Astrocyte (in vitro differentiated cells and primary cell): ENCODE results near the gene CCRL2. TPM values are rescaled to one million over a fixed set of nuclear protein-coding genes. Genes with fewer than 3 reads are reported as not detected.
"Not testable (repeated sequence)": the region's sequence is repeated elsewhere in the genome, so short reads cannot be mapped to it uniquely, and the experiment has no call there.

Experiments
- DNase-seq: peaks from one replicate; pipeline ENCODE4 v3.0.0-alpha.2; 2010; ENCODE audit warnings: low read depth
- FAIRE-seq: peaks from 2 replicates; lab custom pipeline; 2011; peaks lifted over from hg19 to GRCh38; lab: Jason Lieb, UNC
- H2AFZ ChIP-seq: 2 replicates; pipeline ENCODE4 v1.6.0; 2012; ENCODE audit warnings: low read depth, low read length, inconsistent platforms
- H3K27ac ChIP-seq: 2 replicates; pipeline ENCODE4 v1.5.1; 2011; ENCODE audit warnings: low read depth, low read length, inconsistent platforms
- H3K27me3 ChIP-seq: 2 replicates; pipeline ENCODE4 v1.6.0; 2011; ENCODE audit warnings: low read length, inconsistent platforms; ENCODE audit not compliant: insufficient read depth
- H3K36me3 ChIP-seq: 2 replicates; pipeline ENCODE4 v1.5.1; 2011; ENCODE audit warnings: low read length, inconsistent platforms; ENCODE audit not compliant: insufficient read depth
- H3K4me1 ChIP-seq: 2 replicates; pipeline ENCODE4 v1.5.1; 2011; ENCODE audit warnings: low read length, inconsistent platforms; ENCODE audit not compliant: insufficient read depth
- H3K4me2 ChIP-seq: 2 replicates; pipeline ENCODE4 v1.6.0; 2012; ENCODE audit warnings: low read length, inconsistent platforms
- H3K4me3 ChIP-seq: 2 replicates; pipeline ENCODE4 v1.5.1; 2011; ENCODE audit warnings: low read depth, mild to moderate bottlenecking, low read length, inconsistent platforms; ENCODE audit not compliant: insufficient read depth
- H3K79me2 ChIP-seq: 2 replicates; pipeline ENCODE4 v1.6.0; 2012; ENCODE audit warnings: mild to moderate bottlenecking, low read length, inconsistent platforms; ENCODE audit not compliant: insufficient read depth
- H3K9ac ChIP-seq: 2 replicates; pipeline ENCODE4 v1.6.0; 2012; ENCODE audit warnings: mild to moderate bottlenecking, low read length, inconsistent platforms
- H3K9me3 ChIP-seq: 2 replicates; pipeline ENCODE4 v1.5.1; 2012; ENCODE audit warnings: low read depth, mild to moderate bottlenecking, low read length, inconsistent platforms; ENCODE audit not compliant: insufficient read depth
- H4K20me1 ChIP-seq: 2 replicates; pipeline ENCODE4 v1.6.0; 2012; ENCODE audit warnings: low read length, inconsistent platforms; ENCODE audit not compliant: insufficient read depth
- H3K27ac Mint-ChIP-seq: one replicate; pipeline ENCODE4 v1.8.0; 2021; ENCODE audit warnings: mild to moderate bottlenecking, mixed read lengths; ENCODE audit not compliant: unreplicated experiment
- H3K27me3 Mint-ChIP-seq: one replicate; pipeline ENCODE4 v1.8.0; 2021; ENCODE audit warnings: low read depth, mixed read lengths; ENCODE audit not compliant: unreplicated experiment
- H3K36me3 Mint-ChIP-seq: one replicate; pipeline ENCODE4 v1.8.0; 2021; ENCODE audit warnings: low read depth, mixed read lengths; ENCODE audit not compliant: unreplicated experiment
- H3K4me1 Mint-ChIP-seq: one replicate; pipeline ENCODE4 v1.8.0; 2021; ENCODE audit warnings: low read depth, mixed read lengths; ENCODE audit not compliant: unreplicated experiment
- H3K4me3 Mint-ChIP-seq: one replicate; pipeline ENCODE4 v1.8.0; 2021; ENCODE audit warnings: mild to moderate bottlenecking, moderate library complexity, mixed read lengths; ENCODE audit not compliant: unreplicated experiment
- H3K9me3 Mint-ChIP-seq: one replicate; pipeline ENCODE4 v1.8.0; 2021; ENCODE audit warnings: mild to moderate bottlenecking, mixed read lengths; ENCODE audit not compliant: unreplicated experiment
- EZH2 ChIP-seq: IDR thresholded peaks from 2 replicates; pipeline ENCODE4 v1.6.1; 2012; ENCODE audit warnings: mild to moderate bottlenecking, low read length, inconsistent platforms; ENCODE audit not compliant: insufficient read depth
- total RNA-seq: library from RNA; stranded (reverse); gene quantifications from 2 replicates; pipeline ENCODE4 v1.2.1, GENCODE V29; 2021
- TF ChIP-seq, protein P1 (sequence below): IDR thresholded peaks from 2 replicates; pipeline ENCODE4 v1.5.1; 2011; ENCODE audit warnings: low read depth, mild to moderate bottlenecking, inconsistent platforms, low read length, moderate library complexity; ENCODE audit not compliant: insufficient read depth

CCRL2 gene
- total RNA-seq, 1 donor from 2014 or later = not detected

- no peaks in the 10 kb centered on the region for H3K9me3 Mint-ChIP-seq
- Histone ChIP-seq H3K4me1 (no peaks in the 10 kb centered on the region), H3K9ac (no peak overlapping the region), H3K79me2 (no peaks in the 10 kb centered on the region), H4K20me1 (no peaks in the 10 kb centered on the region), H3K36me3 (no peaks in the 10 kb centered on the region), H2AFZ (no peak overlapping the region), H3K4me2 (no peak overlapping the region), H3K4me3 (no peak overlapping the region), H3K27me3 (no peaks in the 10 kb centered on the region), H3K9me3 (no peaks in the 10 kb centered on the region), H3K27ac (no peak overlapping the region)
- no peak for TF ChIP-seq EZH2
- TF ChIP-seq, protein P1, sequence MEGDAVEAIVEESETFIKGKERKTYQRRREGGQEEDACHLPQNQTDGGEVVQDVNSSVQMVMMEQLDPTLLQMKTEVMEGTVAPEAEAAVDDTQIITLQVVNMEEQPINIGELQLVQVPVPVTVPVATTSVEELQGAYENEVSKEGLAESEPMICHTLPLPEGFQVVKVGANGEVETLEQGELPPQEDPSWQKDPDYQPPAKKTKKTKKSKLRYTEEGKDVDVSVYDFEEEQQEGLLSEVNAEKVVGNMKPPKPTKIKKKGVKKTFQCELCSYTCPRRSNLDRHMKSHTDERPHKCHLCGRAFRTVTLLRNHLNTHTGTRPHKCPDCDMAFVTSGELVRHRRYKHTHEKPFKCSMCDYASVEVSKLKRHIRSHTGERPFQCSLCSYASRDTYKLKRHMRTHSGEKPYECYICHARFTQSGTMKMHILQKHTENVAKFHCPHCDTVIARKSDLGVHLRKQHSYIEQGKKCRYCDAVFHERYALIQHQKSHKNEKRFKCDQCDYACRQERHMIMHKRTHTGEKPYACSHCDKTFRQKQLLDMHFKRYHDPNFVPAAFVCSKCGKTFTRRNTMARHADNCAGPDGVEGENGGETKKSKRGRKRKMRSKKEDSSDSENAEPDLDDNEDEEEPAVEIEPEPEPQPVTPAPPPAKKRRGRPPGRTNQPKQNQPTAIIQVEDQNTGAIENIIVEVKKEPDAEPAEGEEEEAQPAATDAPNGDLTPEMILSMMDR = no peak
- H3K4me3 Mint-ChIP-seq = no peak overlapping the region
- FAIRE-seq (no peak), DNase-seq (peak; percentile 27)
- peaks cover 3% of the 10 kb centered on the region for H3K27me3 Mint-ChIP-seq
- no peaks in the 10 kb centered on the region for H3K36me3 Mint-ChIP-seq
- H3K27ac Mint-ChIP-seq = no peak overlapping the region
- peaks cover 10% of the 10 kb centered on the region for H3K4me1 Mint-ChIP-seq
These were observed 15.6 kb downstream of the CCRL2 start for GRCh38 chr3:46422617-46423016.

GRCh38 chr3:46423588-46423987, 16.5 kb downstream of the CCRL2 start:
- DNase-seq = peak; percentile 39
- H3K4me1 ChIP-seq = no peaks in the 10 kb centered on the region
- Mint-ChIP-seq H3K4me3 (no peak overlapping the region), H3K27ac (no peak overlapping the region), H3K4me1 (peaks cover 11% of the 10 kb centered on the region), H3K9me3 (no peaks in the 10 kb centered on the region), H3K27me3 (peaks cover 3% of the 10 kb centered on the region), H3K36me3 (no peaks in the 10 kb centered on the region)
- no peaks in the 10 kb centered on the region for H3K79me2 ChIP-seq
- no peak overlapping the region for H3K9ac ChIP-seq
- no peaks in the 10 kb centered on the region for H3K36me3 ChIP-seq
- H3K4me2 ChIP-seq = no peak overlapping the region
- H2AFZ ChIP-seq = peak overlapping the region; percentile 26
- H3K27ac ChIP-seq = no peak overlapping the region
- no peak for TF ChIP-seq EZH2
- TF ChIP-seq, protein P1 = no peak
- peaks cover under 1% of the 10 kb centered on the region for H3K27me3 ChIP-seq
- H3K4me3 ChIP-seq = no peak overlapping the region
- H4K20me1 ChIP-seq = no peaks in the 10 kb centered on the region
- no peaks in the 10 kb centered on the region for H3K9me3 ChIP-seq
- no peak for FAIRE-seq

GRCh38 chr3:46426476-46426875, 19.4 kb downstream of the CCRL2 start:
- not testable (repeated sequence) for H3K36me3 ChIP-seq, H3K27me3 ChIP-seq, H4K20me1 ChIP-seq, H3K27me3 Mint-ChIP-seq, H3K4me3 Mint-ChIP-seq, H3K4me1 ChIP-seq, H3K27ac Mint-ChIP-seq, H3K4me3 ChIP-seq, H3K9me3 ChIP-seq, H3K36me3 Mint-ChIP-seq, H2AFZ ChIP-seq, H3K79me2 ChIP-seq, H3K9ac ChIP-seq, H3K4me2 ChIP-seq, DNase-seq, H3K9me3 Mint-ChIP-seq, FAIRE-seq, H3K27ac ChIP-seq
- peaks cover 11% of the 10 kb centered on the region for H3K4me1 Mint-ChIP-seq

GRCh38 chr3:46427404-46427803, 20.3 kb downstream of the CCRL2 start:
- H3K36me3 ChIP-seq, H3K27me3 Mint-ChIP-seq, FAIRE-seq, H3K9me3 ChIP-seq, H3K27ac ChIP-seq, H3K79me2 ChIP-seq, H3K9ac ChIP-seq, H4K20me1 ChIP-seq, H3K27me3 ChIP-seq, DNase-seq, H3K9me3 Mint-ChIP-seq, H3K4me3 Mint-ChIP-seq, H2AFZ ChIP-seq, H3K36me3 Mint-ChIP-seq, H3K4me2 ChIP-seq, H3K27ac Mint-ChIP-seq, H3K4me1 ChIP-seq, H3K4me3 ChIP-seq: not testable (repeated sequence)
- H3K4me1 Mint-ChIP-seq = peaks cover 11% of the 10 kb centered on the region
